ENCODE measurements around the gene SORCS3.

DNA sequence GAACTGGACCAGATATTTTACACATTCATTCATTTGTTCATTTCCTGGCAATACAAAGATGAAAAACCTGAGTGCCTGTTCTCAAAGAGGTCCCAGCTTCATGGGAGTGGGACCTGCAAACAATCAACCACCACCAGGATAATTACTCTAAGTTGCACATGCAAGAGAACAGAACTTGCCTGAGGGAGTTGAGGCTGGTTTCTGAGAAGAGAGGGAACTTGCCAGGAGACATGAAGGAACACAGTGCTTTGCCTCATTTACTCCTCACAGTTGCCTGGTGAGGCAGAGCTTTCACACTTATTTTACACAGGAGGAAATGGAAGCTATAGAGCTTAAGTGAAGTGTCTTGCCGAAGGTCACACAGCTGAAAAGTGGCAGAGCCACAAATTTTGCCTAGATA is 170.1 kb downstream of the SORCS3 start:
- TF ChIP-seq, protein P1, sequence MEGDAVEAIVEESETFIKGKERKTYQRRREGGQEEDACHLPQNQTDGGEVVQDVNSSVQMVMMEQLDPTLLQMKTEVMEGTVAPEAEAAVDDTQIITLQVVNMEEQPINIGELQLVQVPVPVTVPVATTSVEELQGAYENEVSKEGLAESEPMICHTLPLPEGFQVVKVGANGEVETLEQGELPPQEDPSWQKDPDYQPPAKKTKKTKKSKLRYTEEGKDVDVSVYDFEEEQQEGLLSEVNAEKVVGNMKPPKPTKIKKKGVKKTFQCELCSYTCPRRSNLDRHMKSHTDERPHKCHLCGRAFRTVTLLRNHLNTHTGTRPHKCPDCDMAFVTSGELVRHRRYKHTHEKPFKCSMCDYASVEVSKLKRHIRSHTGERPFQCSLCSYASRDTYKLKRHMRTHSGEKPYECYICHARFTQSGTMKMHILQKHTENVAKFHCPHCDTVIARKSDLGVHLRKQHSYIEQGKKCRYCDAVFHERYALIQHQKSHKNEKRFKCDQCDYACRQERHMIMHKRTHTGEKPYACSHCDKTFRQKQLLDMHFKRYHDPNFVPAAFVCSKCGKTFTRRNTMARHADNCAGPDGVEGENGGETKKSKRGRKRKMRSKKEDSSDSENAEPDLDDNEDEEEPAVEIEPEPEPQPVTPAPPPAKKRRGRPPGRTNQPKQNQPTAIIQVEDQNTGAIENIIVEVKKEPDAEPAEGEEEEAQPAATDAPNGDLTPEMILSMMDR (IDR thresholded peaks at IDR 0.05): no peak
- no peak for TF ChIP-seq EZH2 (IDR thresholded peaks at IDR 0.05)

All from neural progenitor cell (in vitro differentiated cells).